HUDEP-2 (cell line): Measurements from ENCODE around the gene MTFP1.
"Not testable (repeated sequence)": the region's sequence is repeated elsewhere in the genome, so short reads cannot be mapped to it uniquely, and the experiment has no call there.

Experiments
- DNase-seq, 76 experiments: peaks; one replicate each; lab custom pipeline; 2025; ENCODE audit not compliant: unreplicated experiment in 76 of 76; lab: John Stamatoyannopoulos, UW

The MTFP1 gene

GRCh38 chr22:30401024-30401423, 24.5 kb upstream of the MTFP1 start:
- not testable (repeated sequence) for DNase-seq

GRCh38 chr22:30402028-30402765, 23.4 kb upstream of the MTFP1 start:
- DNase-seq = peak in 22 of 76 experiments; percentile 10 to 57 (median 30)

GRCh38 chr22:30402766-30403104, 22.8 kb upstream of the MTFP1 start:
- not testable (repeated sequence) for DNase-seq

- DNase-seq = no peak
Observed at GRCh38 chr22:30404307-30404706, 21.3 kb upstream of the MTFP1 start.

DNA sequence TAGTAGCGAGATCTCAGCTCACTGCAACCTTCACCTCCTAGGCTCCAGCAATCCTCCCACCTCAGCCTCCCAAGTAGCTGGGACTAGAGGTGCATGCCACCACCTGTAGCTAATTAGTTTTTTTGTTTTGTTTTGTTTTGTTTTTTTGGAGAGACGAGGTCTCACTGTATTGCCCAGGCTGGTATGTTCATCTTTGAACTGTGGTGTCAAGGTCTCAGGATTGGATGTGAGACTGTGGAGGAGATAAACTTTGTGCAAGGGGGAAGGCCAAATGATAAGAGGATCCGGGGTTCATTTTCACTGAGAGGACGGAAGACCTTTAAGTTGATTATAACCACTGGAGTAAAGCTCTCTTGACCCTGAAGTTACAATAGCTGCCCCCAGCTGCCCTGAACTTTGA, 19.8 kb upstream of the MTFP1 start:
- DNase-seq = no peak

- no peak for DNase-seq
Observed at GRCh38 chr22:30406400-30406799, 19.2 kb upstream of the MTFP1 start.

DNA sequence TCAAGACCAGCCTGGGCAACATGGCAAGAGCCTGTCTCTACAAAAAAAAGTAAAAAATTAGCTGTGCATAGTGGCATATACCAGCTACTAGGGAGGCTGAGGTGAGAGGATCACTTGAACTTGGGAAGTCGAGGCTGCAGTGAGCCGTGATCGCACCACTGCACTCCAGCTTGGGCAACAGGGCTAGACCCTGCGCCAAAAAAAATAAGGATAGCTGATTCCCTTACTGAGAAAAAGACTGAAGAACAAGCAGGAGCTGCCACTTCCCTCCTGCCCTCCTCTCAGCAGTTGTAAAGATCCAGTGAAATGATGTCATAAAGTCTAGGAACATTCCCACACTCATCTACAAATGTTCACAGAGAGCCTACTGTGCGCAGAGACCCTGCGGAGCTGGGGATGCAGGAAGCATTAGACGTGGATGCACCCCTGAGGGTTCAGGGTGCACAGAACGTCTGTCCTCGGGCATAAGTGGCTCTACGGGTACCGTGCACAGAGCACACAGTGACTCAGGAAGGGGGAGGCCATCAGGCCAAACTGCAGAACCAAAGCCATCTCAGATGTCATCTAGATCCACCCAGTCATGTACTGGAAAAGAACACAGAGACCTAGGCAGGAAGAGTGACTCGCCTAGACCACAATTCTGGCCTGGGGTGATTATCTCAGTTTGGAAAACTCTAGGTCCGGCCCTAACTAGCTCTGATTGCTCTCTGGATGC, 17.0 kb upstream of the MTFP1 start:
- DNase-seq = peak in 20 of 76 experiments; percentile 10 to 61 (median 30)

GRCh38 chr22:30411780-30412179, 13.8 kb upstream of the MTFP1 start:
- DNase-seq = no peak

DNA sequence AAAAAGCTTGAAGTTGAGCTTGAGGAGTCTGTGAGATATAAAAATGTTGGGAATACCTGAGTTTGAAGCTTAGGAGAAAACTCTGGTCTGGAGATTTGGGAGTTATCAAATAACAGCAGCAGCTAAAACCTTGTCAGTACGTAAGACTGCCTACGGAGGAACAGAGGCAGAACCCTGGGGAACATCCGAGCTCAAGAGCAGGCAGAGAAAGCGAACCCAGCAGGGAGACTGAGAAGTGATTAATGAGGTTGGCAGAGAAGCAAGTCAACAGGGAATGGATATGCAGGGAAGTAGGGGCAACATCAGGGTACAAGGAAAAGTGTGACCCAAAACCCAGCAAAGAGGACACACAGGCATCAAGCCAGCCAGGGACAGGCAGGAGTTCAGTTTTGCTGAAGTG, 12.6 kb upstream of the MTFP1 start:
- no peak for DNase-seq

GRCh38 chr22:30413745-30414524, 11.6 kb upstream of the MTFP1 start:
- DNase-seq = peak in 33 of 76 experiments; percentile 13 to 64 (median 28)

DNA sequence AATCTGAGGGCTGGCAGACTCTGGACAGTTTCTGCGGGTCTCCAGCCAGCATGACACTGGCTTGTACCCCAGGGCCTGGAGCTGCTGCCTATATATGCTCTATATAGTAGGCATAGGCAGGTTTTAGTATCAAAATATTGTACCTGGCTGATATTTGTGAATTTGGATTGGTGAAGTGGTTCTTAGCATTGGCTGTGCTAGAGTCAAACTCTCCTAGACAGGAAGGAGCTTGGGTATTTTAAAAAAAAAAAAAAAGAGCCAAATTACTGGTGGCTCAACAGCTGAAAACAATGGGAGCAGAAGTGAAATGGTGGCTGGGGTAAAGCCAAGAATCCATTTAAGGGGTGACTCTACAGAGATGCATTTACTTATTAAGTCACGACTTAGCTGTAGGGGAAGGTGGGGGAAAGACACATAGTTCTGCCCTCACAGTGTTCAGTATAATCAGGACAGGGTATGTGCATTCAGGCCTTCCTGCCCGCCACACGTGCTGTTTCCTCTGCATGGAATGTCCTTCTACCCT, 11.0 kb upstream of the MTFP1 start:
- DNase-seq = no peak

DNA sequence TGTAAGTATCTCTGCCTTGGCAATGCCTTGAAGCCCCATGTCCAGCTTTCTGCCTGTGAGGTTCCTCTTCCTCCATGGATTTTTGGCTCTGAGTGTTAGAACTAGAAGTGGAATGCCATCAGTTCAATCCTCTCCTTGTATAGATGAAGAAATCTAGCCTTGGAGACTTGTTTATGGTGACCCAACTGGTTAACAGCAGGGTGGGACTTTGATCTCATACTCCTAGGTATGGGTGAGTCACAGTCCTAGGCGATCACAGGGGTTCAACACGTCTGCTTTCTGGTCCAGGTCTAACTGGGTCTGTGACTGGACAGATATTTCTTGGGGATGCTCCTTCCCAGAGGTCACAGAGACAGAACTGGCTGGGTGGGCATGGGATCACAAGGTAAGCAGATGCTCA, 9.2 kb upstream of the MTFP1 start:
- no peak for DNase-seq

- no peak for DNase-seq
Observed at GRCh38 chr22:30416837-30417236, 8.7 kb upstream of the MTFP1 start.

- DNase-seq = peak in 9 of 76 experiments; percentile 15 to 42 (median 25)
Observed at GRCh38 chr22:30420347-30421125, 5.0 kb upstream of the MTFP1 start.

- peak in 58 of 76 experiments; percentile 17 to 87 (median 64) for DNase-seq
Observed at GRCh38 chr22:30421695-30422480, 3.7 kb upstream of the MTFP1 start.

- peak in 64 of 76 experiments; percentile 21 to 82 (median 52) for DNase-seq
Observed at GRCh38 chr22:30422481-30423300, 2.9 kb upstream of the MTFP1 start.

DNA sequence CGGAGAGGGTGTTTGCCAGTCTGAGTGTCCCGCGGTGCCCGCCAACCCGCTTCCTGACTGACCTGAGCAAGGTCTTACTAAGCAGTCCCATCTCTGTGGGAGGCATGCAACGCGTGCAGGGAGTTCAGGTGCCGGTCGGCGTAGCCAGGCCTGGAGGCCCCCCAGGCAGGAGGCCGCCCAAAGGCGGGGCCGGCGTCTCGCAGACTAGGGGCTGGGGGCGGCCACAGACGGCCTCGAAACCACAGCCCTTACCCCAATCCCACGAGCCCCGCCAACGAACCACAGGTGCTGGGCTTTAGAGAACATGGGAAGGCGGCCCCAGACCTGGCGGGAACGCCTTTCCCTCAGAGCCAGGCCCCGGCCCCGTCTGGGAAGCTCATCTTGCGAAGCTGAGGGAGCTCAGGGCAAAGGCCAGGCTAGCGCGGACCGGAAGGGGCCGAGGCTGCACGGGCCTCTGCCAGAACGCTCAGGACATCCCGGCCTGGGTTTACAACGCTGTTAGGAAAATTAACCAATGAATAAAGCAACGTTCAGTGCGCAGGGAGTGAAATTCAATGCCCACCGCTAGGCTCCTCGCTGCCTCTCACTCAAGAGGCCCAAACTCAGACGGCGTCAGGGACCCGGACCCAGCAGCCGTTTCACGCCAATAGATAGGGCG, 2.1 kb upstream of the MTFP1 start:
- DNase-seq = peak in 37 of 76 experiments; percentile 25 to 92 (median 66)

- peak; percentile 41 to 99 (median 98) for DNase-seq
Observed at GRCh38 chr22:30423959-30424533, 1.5 kb upstream of the MTFP1 start.
